ENCODE results near the gene RIPOR2.
"Not testable (repeated sequence)": the region's sequence is repeated elsewhere in the genome, so short reads cannot be mapped to it uniquely, and the experiment has no call there.

Gene RIPOR2

DNA sequence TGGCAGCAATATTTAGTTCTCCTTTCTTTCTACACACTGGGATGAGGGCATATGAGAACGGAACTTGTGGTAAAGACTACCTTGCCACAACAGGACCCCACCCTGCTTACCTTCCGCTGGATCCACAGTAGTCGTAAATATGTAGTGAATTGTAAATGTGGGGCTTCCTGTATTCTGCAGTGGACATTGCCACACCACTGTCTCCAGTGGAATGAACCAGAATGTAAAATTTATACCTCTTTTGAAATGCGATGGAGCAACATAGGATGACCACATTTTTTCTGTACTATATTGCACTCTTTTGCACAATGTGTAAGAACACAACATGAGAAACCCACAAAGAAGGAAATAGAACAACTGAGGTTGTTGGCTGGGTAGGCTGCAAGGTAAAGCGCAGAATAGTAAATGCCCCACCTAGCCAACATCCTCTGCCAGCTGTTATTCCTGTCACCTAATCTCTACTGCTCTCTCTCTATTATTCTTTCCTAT lies 16.1 kb upstream of the RIPOR2 start:
- H3K4me1 ChIP-seq (ENCODE audit: low read length), result peaks cover 61% of the 10 kb centered on the region
- H3K4me2 ChIP-seq (ENCODE audit: low read length), result no peak overlapping the region
- H3K9me3 ChIP-seq (ENCODE audit: insufficient read depth, low read length), result no peaks in the 10 kb centered on the region
- no peak overlapping the region for H2AFZ ChIP-seq (ENCODE audit: low read depth, low read length)
- TF ChIP-seq, protein P1, sequence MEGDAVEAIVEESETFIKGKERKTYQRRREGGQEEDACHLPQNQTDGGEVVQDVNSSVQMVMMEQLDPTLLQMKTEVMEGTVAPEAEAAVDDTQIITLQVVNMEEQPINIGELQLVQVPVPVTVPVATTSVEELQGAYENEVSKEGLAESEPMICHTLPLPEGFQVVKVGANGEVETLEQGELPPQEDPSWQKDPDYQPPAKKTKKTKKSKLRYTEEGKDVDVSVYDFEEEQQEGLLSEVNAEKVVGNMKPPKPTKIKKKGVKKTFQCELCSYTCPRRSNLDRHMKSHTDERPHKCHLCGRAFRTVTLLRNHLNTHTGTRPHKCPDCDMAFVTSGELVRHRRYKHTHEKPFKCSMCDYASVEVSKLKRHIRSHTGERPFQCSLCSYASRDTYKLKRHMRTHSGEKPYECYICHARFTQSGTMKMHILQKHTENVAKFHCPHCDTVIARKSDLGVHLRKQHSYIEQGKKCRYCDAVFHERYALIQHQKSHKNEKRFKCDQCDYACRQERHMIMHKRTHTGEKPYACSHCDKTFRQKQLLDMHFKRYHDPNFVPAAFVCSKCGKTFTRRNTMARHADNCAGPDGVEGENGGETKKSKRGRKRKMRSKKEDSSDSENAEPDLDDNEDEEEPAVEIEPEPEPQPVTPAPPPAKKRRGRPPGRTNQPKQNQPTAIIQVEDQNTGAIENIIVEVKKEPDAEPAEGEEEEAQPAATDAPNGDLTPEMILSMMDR (IDR thresholded peaks at IDR 0.05; ENCODE audit: low read depth, low read length), result no peak
- TF ChIP-seq EZH2phosphoT487 (IDR thresholded peaks at IDR 0.05; ENCODE audit: low read depth), result no peak
- no peaks in the 10 kb centered on the region for H3K27me3 ChIP-seq (ENCODE audit: low read depth, low read length)
- peaks cover 98% of the 10 kb centered on the region for H4K20me1 ChIP-seq (ENCODE audit: insufficient read depth, low read length)
- peaks cover 93% of the 10 kb centered on the region for H3K79me2 ChIP-seq (ENCODE audit: low read length)
- H3K9ac ChIP-seq (ENCODE audit: low read length), result no peak overlapping the region
- no peak overlapping the region for H3K27ac ChIP-seq (ENCODE audit: low read length)
- H3K36me3 ChIP-seq (replicated peaks; ENCODE audit: low read depth, low read length), result peaks cover 66% of the 10 kb centered on the region
- H3K4me3 ChIP-seq (ENCODE audit: low read length), result no peak overlapping the region

DNA sequence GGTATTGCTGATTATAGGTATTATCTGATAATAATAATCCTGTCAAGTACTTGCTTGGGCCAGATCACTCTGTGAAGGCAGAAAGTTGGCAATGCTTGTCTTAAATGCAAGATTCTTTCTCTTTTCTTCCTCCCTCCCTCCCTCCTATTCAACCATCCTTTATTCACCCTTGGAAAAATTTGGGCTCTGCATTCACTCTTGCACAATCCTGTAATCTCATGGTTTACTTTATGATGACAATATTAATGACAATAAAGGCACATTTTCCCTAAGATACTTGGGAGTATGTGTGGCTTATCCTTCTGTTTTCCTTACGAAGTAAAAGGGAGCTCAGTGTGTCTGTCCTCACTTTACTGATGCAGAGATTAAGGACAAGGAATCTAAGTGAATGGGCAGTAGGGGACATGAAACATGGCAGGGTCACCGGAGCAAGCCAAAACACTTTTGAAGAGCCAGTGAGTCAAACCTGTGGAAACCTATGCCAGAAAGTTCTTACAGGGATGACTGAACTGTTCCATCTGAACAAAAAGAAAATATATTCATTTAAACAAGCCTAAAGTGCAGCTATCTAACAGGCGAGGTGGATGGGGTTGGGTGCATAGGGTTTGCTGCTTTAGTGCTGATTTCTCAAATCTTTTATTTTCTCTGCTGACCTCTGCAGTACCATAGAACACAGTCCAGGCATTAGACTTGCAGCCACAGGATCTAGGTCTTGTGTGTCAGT lies 14.6 kb upstream of the RIPOR2 start:
- 0 out of 2 replicates have a peak, but pooled peaks cover under 1% of the 10 kb centered on the region for H3K9me3 ChIP-seq (ENCODE audit: insufficient read depth, low read length)
- H3K27ac ChIP-seq (ENCODE audit: low read length), result peak overlapping the region; percentile 89
- H3K79me2 ChIP-seq (ENCODE audit: low read length), result peaks cover 91% of the 10 kb centered on the region
- H3K4me3 ChIP-seq (ENCODE audit: low read length), result 0 out of 2 replicates have a peak overlapping the region, but pooled peaks have one; percentile 27
- H3K9ac ChIP-seq (ENCODE audit: low read length), result no peak overlapping the region
- H2AFZ ChIP-seq (ENCODE audit: low read depth, low read length), result no peak overlapping the region
- peaks cover 75% of the 10 kb centered on the region for H3K36me3 ChIP-seq (replicated peaks; ENCODE audit: low read depth, low read length)
- peaks cover 88% of the 10 kb centered on the region for H4K20me1 ChIP-seq (ENCODE audit: insufficient read depth, low read length)
- H3K4me1 ChIP-seq (ENCODE audit: low read length), result peaks cover 56% of the 10 kb centered on the region
- H3K27me3 ChIP-seq (ENCODE audit: low read depth, low read length), result no peaks in the 10 kb centered on the region
- peak overlapping the region; percentile 74 for H3K4me2 ChIP-seq (ENCODE audit: low read length)
- TF ChIP-seq, protein P1 (IDR thresholded peaks at IDR 0.05; ENCODE audit: low read depth, low read length), result no peak
- no peak for TF ChIP-seq EZH2phosphoT487 (IDR thresholded peaks at IDR 0.05; ENCODE audit: low read depth)

DNA sequence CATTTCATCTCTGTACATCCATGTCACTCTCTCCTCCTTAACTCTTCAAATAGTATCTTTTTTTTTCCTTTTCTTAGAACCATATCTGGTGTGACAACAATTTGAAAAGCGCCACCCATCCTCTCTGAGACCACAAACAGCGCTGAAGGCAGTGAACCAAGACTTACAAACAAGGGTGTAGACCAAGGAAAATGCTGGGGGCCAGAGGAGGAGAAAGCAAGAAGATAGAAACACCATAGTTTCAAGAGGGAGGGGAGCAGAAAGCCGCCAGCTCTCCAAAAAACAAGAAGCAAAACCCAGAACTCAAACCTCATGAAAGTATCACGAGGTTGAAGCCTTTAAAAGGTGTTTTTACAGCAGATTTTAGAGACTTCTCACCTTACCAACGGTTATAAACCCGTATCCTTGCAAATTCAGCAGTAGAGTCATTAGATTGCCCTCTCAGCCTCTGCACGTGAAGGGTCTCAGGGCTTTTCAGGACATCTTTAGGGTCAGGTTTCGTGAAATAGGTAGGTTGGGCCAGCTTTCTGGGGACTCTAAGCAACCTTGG lies 13.3 kb upstream of the RIPOR2 start:
- H3K27me3 ChIP-seq (ENCODE audit: low read depth, low read length), result no peaks in the 10 kb centered on the region
- peak overlapping the region; percentile 25; the same call in 1 of the 2 replicates for H3K9ac ChIP-seq (ENCODE audit: low read length)
- H3K4me3 ChIP-seq (ENCODE audit: low read length), result peak overlapping the region; percentile 27; the same call in 1 of the 2 replicates
- H3K27ac ChIP-seq (ENCODE audit: low read length), result peak overlapping the region; percentile 89
- H4K20me1 ChIP-seq (ENCODE audit: insufficient read depth, low read length), result peaks cover 82% of the 10 kb centered on the region
- H3K79me2 ChIP-seq (ENCODE audit: low read length), result peaks cover 91% of the 10 kb centered on the region
- peaks cover 53% of the 10 kb centered on the region for H3K4me1 ChIP-seq (ENCODE audit: low read length)
- TF ChIP-seq EZH2phosphoT487 (IDR thresholded peaks at IDR 0.05; ENCODE audit: low read depth), result no peak
- TF ChIP-seq, protein P1 (IDR thresholded peaks at IDR 0.05; ENCODE audit: low read depth, low read length), result no peak
- no peak overlapping the region for H2AFZ ChIP-seq (ENCODE audit: low read depth, low read length)
- 0 out of 2 replicates have a peak, but pooled peaks cover 3% of the 10 kb centered on the region for H3K9me3 ChIP-seq (ENCODE audit: insufficient read depth, low read length)
- peaks cover 79% of the 10 kb centered on the region for H3K36me3 ChIP-seq (replicated peaks; ENCODE audit: low read depth, low read length)
- H3K4me2 ChIP-seq (ENCODE audit: low read length), result peak overlapping the region; percentile 74

DNA sequence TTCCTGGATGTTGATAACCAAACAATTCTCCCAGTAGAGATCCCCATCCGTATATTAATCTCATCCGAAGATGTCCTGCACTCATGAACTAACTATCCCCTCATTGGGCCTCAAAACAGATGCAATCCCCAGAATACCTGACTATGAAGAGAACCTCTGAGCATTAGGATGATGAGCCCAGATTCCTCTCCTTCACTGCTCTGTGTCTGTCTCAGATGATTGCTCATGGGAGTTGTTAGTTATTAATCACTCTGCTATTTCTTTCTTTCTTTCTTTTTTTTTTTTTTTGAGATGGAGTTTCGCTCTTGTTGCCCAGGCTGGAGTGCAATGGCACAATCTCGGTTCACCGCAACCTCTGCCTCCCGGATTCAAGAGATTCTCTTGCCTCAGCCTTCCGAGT lies 12.5 kb upstream of the RIPOR2 start:
- not testable (repeated sequence) for H3K27ac ChIP-seq (ENCODE audit: low read length); H2AFZ ChIP-seq (ENCODE audit: low read depth, low read length); H3K4me3 ChIP-seq (ENCODE audit: low read length); H3K9me3 ChIP-seq (ENCODE audit: insufficient read depth, low read length); H3K27me3 ChIP-seq (ENCODE audit: low read depth, low read length); H3K4me2 ChIP-seq (ENCODE audit: low read length); H3K9ac ChIP-seq (ENCODE audit: low read length)
- peaks cover 81% of the 10 kb centered on the region for H4K20me1 ChIP-seq (ENCODE audit: insufficient read depth, low read length)
- peaks cover 78% of the 10 kb centered on the region for H3K36me3 ChIP-seq (replicated peaks; ENCODE audit: low read depth, low read length)
- peaks cover 91% of the 10 kb centered on the region for H3K79me2 ChIP-seq (ENCODE audit: low read length)
- peaks cover 47% of the 10 kb centered on the region for H3K4me1 ChIP-seq (ENCODE audit: low read length)

All from OCI-LY3 (cell line).